Heart left ventricle (tissue), 13 donors: ENCODE data around the gene FNDC7.

Source experiments
- CTCF ChIP-seq, 12 donors: fragments of 200-600 bp; sonication (generic) in 4 of 12; IDR thresholded peaks; one replicate each; pipeline versions ENCODE4 v1.5.0 to v1.8.0; 2018 to 2022; ENCODE audit warnings: antibody characterized with exemption in 12 of 12, mild to moderate bottlenecking in 5 of 12
- POLR2A ChIP-seq, 2 donors: fragments of 450-650 bp; IDR thresholded peaks; one replicate each; pipeline ENCODE4 v1.6.1; 2017; ENCODE audit warnings: antibody characterized with exemption in 2 of 2, mild to moderate bottlenecking in 2 of 2, moderate library complexity in 2 of 2
- donor health status: ischemic (EF 13 %, LVEDD 7.1; RV severe dilation, severe dysfunction).
- donor health status: DM: no; HTN: yes; CAD: no.
- donor health status: DM: no; HTN: no; CAD: no.
- donor health status: ischemic (EF 25% LVEDD 6.9; RV normal size, moderate dysfunction).
- donor health status: ischemic (EF 25% LVEDD 5.7; RV mildly dilated, moderate dysfunction).
- donor health status: ischemic (EF 35%, LVEDD 5.7; RV mildly dilated, moderate dysfunction).
- donor health status: nonischemic (EF 11% LVEDD 7.7; RV severe dilation, severe dysfunction).
- donor health status: DM: yes; HTN: yes; CAD: no.
- donor health status: PGD.
- donor health status: ischemic (EF 29% LVEDD 5.4; RV normal size, mild dysfunction).
- donor health status: nonischemic (EF 23%, LVEDD 6.1; RV moderate dilation, normal function).

DNA sequence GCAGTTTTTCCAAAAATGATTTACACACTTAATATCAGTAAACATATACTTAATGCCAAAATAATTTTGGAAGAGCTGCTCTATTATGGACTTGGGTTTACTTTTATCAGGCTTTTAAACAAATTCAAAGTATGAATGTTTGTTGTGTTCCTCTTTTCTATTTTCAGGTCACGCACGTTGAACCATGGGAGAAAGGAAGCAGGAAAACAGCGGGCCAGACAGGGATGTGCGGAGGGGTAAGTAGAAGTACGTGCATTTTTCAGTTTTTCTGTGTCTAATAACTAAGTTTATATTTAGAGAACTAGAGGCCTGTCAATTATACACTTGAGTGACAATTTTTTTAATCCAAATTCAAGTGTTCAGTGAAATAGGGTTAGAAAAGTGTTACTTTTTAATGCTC lies 17.2 kb upstream of the FNDC7 start:
- TF ChIP-seq CTCF (IDR thresholded peaks at IDR 0.05) (no peak), POLR2A (IDR thresholded peaks at IDR 0.05) (no peak)
